ENCODE data around the gene HAO1.
"Not testable (repeated sequence)": the region's sequence is repeated elsewhere in the genome, so short reads cannot be mapped to it uniquely, and the experiment has no call there.

HAO1 gene

GRCh38 chr20:7940341-7940740, at the start of gene HAO1:
Gene HAO1, minus strand, starts transcription at chr20:7940458. Its CDS starts 36 bp downstream, at chr20:7940422.
- DNase-seq: no peak

GRCh38 chr20:7989379-7989778, 49.1 kb upstream of the HAO1 start:
- DNase-seq: no peak

DNA sequence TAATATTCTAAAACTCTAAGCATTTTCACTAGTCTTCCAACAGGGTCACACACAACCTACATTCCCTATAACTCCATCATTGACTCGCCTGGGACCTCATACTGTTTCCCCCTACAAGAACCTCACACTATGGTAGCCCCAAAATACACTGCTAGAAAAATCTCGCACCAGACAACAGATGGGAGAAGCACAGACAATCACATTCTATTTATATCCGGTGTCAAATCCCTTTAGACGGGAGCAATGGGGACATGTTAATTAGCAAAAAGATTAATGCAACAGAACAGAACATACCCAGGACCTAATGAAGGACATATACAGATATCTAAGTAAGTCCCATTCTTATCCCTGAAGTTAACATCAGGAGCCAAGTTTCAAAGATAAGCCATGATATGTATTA, 45.7 kb upstream of the HAO1 start:
- DNase-seq: no peak

DNA sequence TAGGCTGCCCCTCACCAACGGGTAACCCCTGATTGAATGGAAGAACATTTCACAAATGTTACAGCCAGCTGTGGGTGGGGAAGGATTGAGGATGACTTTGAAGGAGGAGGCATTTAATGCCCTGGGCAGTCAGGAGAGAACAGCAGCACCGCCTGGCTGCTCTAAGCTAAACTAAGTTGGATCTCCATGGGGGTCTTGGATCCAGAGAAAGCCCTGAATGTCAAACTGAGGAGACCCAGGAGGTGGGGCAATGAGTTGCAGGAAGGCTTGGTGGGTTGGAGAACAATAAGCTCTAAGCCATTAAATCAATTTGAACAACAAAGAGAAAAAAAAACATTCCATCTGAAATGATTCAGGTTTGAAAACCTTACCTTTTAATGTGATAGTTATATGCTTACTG, 43.9 kb upstream of the HAO1 start:
- DNase-seq: no peak

DNA sequence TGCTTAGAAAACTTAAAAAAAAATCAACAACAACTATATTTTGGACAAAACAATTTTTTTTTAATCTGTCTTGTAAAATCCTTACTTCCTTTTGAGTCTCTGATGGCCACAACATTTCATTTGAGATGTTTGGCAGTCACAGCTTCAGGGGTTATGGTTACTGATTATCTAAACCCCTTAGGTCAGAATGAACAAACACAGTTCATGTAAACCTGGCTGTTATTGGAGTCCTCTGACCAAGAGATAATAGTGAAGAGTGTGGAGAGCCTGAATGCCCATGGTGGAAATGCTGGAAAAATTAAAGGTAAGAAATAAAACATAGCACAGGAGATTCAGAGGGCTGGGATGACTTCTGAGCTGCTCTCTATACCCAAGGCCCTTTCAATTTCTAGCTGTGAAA, 41.1 kb upstream of the HAO1 start:
- DNase-seq: no peak

DNA sequence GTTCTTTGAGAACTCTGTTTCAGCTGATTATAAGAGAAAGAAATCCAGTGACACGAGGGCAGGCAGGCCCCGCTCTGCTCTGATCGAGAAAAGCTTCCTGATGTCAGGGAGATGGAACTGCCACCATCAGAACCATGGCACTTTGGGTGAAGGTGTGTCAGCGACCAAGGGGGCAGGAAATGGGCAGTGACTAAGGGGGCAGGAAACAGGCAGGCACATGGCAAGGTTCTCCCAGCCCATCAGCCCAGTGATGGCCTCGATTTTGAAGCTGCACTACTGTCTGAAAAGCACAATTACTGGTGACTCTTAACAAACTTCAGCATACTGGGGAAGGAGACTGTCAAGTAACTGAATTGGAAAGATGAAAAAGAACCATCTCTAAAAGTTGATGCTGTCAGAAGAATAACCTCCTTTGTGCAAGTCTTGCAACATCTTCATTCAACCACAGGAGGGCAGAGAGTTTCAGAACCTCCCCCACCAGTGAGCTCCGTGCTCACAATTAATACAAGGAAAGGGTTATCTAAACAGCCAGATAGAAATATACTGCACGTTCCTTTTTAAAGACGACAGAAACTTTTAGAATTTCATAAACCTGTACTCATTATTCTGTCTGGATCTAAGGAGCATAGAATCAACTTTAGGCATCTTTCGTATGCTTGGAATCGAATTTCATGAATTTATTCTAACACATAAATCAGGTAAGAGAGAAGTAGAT, 40.2 kb upstream of the HAO1 start:
- DNase-seq: peak; percentile 0

GRCh38 chr20:7977709-7978108, 37.5 kb upstream of the HAO1 start:
- no peak for DNase-seq

- DNase-seq: no peak
These were observed 35.7 kb upstream of the HAO1 start for GRCh38 chr20:7975851-7976414.

DNA sequence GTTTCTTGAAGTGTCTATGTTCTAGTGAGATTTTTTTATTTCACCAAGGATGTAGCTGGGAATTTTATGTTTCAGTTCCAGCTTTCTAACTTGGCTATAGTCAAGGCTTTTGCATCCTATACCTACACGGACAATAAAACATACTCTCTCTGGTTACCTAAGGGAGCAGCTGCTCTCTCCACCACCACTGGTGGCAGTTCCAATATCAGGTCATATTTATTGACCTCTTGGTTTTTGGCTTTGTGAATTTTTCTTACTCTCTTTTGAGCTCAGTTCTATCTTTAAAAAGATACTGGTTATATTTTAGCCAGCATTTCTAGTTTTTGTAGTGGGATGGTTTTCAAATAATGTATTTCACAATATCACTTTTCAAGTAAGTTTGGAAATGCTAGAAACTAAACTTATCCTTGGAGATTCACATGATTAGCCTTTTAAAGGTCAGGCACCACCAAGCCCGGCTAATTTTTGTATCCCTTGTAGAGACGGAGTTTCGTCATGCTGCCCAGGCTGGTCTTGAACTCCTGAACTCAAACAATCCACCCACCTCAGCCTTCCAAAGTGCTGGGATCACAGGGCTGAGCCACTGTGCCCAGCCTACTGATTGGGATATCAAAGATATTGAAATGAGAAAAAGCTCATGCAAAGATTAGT, 34.7 kb upstream of the HAO1 start:
- no peak for DNase-seq

- no peak for DNase-seq
These were observed 31.4 kb upstream of the HAO1 start for GRCh38 chr20:7971536-7972280.

DNA sequence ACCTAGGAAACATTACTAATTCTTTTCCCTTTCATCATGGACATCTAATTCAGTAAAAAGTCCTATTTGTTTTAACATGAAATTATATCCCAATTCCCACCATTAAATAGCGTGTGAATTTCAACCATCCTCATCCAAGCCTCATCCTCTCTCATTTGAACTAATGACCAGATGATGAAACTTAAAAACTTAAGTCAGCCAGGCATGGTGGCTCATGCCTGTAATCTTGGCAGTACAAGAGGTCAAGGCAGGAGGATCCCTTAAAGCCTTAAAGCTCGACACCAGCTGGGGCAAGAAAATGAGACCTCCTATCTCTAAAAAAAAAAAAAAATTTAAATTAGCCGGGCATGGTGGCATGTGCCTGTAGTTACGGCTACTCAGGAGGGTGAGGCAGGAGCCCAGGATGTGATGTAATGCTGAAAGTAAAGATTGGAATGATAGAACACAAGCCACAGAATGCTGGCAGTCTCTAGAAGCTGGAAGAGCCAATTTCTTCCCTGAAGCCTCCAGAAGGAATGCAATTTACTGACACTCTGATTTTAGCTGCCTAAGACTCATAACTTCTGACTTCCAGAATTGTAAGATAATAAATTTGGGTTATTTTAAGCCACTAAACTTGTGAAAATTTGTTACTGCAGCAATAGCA, 27.1 kb upstream of the HAO1 start:
- DNase-seq: no peak

- DNase-seq: no peak
These were observed 25.9 kb upstream of the HAO1 start for GRCh38 chr20:7966176-7966575.

DNA sequence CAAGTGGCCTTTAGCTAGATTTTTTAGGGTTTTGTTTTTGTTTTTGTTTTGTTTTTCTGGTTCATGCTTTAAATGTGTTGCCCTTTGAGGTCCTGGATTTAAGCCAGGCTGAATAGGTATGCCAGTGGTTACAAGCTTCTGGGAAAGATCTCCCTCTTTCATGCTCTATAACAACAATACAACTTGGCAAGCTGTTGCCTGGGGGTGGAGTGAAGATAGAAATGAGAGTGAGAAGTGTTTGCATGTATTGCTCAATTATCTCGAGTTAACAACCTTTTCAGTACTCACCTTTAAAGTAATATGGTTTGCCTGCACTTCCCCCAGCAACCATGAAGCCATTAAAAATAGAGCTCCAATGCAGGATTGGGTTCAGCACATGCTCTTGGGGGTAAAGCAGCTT, 19.2 kb upstream of the HAO1 start:
- DNase-seq: no peak

DNA sequence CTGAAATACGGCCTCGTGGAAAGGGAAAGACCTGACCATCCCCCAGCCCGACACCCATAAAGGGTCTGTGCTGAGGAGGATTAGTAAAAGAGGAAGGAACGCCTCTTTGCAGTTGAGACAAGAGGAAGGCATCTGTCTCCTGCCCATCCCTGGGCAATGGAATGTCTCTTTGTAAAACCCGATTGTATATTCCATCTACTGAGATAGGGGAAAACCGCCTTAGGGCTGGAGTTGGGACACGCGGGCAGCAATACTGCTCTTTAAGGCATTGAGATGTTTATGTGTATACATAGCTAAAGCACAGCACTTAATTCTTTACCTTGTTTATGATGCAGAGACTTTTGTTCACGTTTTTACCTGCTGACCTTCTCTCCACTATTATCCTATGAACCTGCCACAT, 16.3 kb upstream of the HAO1 start:
- DNase-seq: not testable (repeated sequence)

DNA sequence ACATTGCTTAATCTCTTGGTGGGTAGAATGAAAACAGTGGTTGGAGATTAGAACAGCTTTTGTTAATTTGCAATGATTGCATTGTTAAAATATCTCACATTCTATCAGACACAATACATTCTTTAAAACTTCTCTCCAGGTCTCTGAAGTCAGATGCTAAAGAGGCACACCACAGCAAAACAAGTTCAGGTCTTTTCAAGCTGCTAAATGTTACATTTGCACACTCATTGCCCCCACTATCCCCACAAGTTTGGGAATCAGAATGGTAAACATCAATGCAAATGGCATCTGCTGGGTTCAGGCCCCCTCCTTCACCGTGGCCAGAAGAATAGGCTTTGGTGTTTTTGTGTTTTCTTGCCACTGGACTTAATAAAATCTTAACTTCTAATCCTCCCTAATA, 10.1 kb upstream of the HAO1 start:
- no peak for DNase-seq

- DNase-seq: no peak
These were observed 3.6 kb upstream of the HAO1 start for GRCh38 chr20:7943891-7944290.

DNA sequence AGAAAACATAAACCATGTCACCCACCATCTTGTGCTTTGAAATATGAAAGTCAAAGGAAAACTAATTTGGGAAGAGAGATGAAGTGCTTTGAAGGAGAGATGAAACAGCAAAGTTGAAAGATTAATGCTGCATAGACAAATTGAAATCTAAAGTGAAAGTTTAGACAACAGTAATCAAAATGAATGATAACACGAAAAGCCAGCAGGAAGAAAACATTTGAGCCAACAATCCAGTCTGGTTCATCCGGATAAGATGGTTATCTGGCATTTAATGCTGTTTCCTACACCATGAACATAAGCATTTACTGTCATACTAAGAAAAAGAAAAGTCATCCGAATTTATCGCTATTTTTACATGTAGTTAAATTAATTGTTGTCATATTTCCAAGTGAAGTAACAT, 595 bp downstream of the HAO1 start:
- no peak for DNase-seq

- no peak for DNase-seq
These were observed 2.2 kb downstream of the HAO1 start for GRCh38 chr20:7938058-7938457.

DNA sequence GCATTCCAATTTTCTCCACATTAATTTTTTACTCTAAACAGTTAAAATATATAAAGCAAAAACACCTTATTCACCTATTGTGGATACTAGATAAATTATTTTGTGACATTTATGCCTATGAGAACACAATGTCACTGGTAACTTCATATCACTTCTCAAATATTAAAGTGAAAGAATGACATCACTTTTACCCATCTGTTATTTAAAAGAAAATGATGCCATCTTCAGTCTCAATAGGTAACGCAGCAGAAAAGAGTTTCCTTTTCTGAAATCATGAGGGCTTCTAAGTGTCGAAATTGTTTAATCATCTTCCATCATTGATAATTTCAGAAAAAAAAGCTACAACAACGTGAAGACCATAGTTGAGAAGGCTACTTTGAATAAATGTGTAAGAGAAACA, 2.9 kb downstream of the HAO1 start:
- DNase-seq: no peak

DNA sequence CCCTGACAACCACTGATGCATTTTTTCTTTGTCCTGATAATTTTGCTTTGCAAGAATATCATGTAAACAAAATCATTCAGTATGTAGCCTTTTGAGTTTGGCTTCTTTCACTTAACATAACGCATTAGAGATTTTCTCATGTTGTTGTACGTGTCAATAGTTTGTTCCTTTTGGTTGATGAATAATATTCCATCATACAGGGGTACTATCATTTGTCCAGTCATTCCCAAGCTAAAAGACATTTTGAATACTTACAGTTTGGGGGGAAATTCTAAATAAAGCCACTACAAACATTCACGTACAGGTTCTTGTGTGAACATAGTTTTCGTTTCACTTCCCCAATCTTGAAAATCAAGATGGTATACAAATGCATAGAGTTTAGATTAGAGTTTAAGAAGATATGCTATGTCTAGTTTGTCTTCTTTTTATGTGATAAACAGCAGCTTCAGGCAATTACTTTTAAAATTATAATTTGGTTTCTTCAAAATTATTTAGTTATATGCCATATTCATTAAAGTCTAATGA, 5.2 kb downstream of the HAO1 start:
- no peak for DNase-seq

DNA sequence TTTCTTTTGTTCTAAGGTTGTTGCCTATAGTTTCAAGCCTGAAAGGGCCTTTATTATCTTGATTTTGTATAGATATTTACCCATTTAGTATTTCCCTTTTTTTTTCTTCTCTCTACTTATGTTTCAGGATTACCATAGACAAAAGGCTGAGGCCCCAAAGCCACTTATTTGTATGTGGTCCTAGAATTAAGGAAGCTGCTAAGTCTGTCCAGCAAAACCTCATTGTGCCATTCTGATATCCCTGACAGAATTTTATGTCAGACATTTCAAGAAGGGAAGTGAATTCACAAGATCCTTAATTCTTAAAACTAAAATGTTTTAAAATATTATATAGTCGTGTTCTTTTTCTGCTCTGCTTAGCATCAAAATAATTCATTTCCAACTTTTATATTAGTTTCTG, 6.9 kb downstream of the HAO1 start:
- no peak for DNase-seq

DNA sequence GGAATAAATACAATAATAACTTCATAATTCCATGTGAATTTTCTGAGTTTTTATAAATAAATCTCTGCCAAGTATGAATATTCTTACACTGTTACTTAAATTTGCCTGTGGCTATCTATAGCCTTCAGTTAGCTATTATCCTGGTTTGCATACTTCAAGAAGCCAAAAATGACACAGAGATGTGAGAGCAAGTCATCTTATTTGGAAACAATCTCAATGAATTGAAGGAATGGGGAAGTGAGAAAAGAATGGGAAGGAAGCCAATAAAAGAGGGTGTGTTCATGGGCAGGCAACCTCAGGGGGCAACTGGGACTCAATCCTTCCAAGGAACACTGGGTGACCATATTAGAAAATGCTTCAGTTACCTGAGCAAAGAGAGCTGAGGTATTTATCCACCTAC, 9.9 kb downstream of the HAO1 start:
- DNase-seq: no peak

DNA sequence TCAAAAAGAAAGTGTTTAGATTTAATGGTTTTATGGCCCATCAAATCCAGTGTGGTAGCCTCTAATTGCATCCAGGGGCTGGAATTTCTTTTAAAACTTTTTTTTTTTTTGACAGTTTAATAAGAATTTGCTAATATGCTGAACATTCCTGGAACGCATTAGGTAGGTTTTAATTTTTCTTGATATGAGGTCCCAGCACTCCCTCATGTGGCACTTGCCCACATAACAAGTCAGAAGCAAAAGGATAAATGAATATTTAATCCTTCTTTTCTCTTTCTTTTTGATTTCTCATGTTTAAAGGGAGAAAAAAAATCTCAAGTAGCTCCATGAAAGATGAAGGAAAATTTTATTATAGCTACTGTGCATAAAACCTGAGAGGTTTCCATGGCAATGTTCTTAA, 13.5 kb downstream of the HAO1 start:
- peak; percentile 17 for DNase-seq

Data from NCI-H1694 treated with DMSO at 0.1 percent for 48 hours (cell line).